GM12878 (cell line): ENCODE measurements around the gene SUMF1. TPM values are rescaled to one million over a fixed set of nuclear protein-coding genes. Genes with fewer than 3 reads are reported as not detected.

Experiments used
- ATF7 ChIP-seq: fragments of 450-650 bp; IDR thresholded peaks from 2 replicates; pipeline ENCODE4 v1.6.1; 2016; ENCODE audit warnings: low read depth, mild to moderate bottlenecking
- CBX3 ChIP-seq: fragments of 200-600 bp; sonication (generic); IDR thresholded peaks from 2 replicates; pipeline ENCODE4 v1.6.1; 2016; ENCODE audit warnings: low read depth, borderline replicate concordance
- CEBPB ChIP-seq, 2 experiments: fragments of 150-350 bp in 1 of 2; IDR thresholded peaks; 2 replicates each; pipeline ENCODE4 v1.6.1; 2012 to 2014; ENCODE audit warnings: low read depth in 2 of 2, low read length in 2 of 2, borderline replicate concordance in 1 of 2, inconsistent platforms in 1 of 2
- E2F4 ChIP-seq: IDR thresholded peaks from 2 replicates; pipeline ENCODE4 v1.6.1; 2012; ENCODE audit warnings: low read depth, low read length, improper control_type of control experiment
- ESRRA ChIP-seq: IDR thresholded peaks from 2 replicates; pipeline ENCODE4 v1.6.1; 2012; ENCODE audit warnings: mild to moderate bottlenecking, low read length, improper control_type of control experiment
- ETV6 ChIP-seq, 2 experiments: fragments of 450-650 bp in 1 of 2; IDR thresholded peaks in 1 of 2; conservative IDR thresholded peaks in 1 of 2; 2 replicates each; pipeline ENCODE4 v1.6.1; 2014; ENCODE audit warnings: antibody characterized with exemption in 1 of 2, borderline replicate concordance in 1 of 2, low read depth in 1 of 2, mild to moderate bottlenecking in 1 of 2, moderate library complexity in 1 of 2
- IKZF2 ChIP-seq, 2 experiments: fragments of 450-650 bp; IDR thresholded peaks; 2 replicates each; pipeline ENCODE4 v1.6.1; 2017; ENCODE audit warnings: mild to moderate bottlenecking in 2 of 2, moderate library complexity in 2 of 2
- KDM1A ChIP-seq: fragments of 200-600 bp; sonication (generic); IDR thresholded peaks from 2 replicates; pipeline ENCODE4 v1.6.1; 2016; ENCODE audit warnings: borderline replicate concordance
- MTA2 ChIP-seq: fragments of 450-650 bp; IDR thresholded peaks from 2 replicates; pipeline ENCODE4 v1.6.1; 2016; ENCODE audit warnings: low read depth, mild to moderate bottlenecking, moderate library complexity
- MYB ChIP-seq: fragments of 150-350 bp; IDR thresholded peaks from 2 replicates; pipeline ENCODE4 v1.6.1; 2014; ENCODE audit warnings: mild to moderate bottlenecking, low read depth, low read length, borderline replicate concordance
- NFIC ChIP-seq: IDR thresholded peaks from 2 replicates; pipeline ENCODE4 v1.6.1; 2012; ENCODE audit warnings: low read depth, mild to moderate bottlenecking, inconsistent platforms, low read length, moderate library complexity
- PAX8 ChIP-seq: fragments of 450-650 bp; IDR thresholded peaks from 2 replicates; pipeline ENCODE4 v1.6.1; 2017; ENCODE audit warnings: mild to moderate bottlenecking, moderate library complexity
- POU2F2 ChIP-seq: IDR thresholded peaks from 3 replicates; pipeline ENCODE4 v1.6.1; 2011; ENCODE audit warnings: low read depth, mild to moderate bottlenecking, low read length, borderline replicate concordance
- RB1 ChIP-seq: fragments of 450-650 bp; formaldehyde crosslinking; IDR thresholded peaks from 2 replicates; pipeline ENCODE4 v1.6.1; 2017; ENCODE audit warnings: mild to moderate bottlenecking, borderline replicate concordance
- RELB ChIP-seq: fragments of 450-650 bp; IDR thresholded peaks from 2 replicates; pipeline ENCODE4 v1.6.1; 2017; ENCODE audit warnings: low read depth, mild to moderate bottlenecking, moderate library complexity
- RUNX3 ChIP-seq: IDR thresholded peaks from 2 replicates; pipeline ENCODE4 v1.6.1; 2012; ENCODE audit warnings: low read length, inconsistent platforms
- SMAD5 ChIP-seq: IDR thresholded peaks from 2 replicates; pipeline ENCODE4 v1.6.1; 2016; ENCODE audit warnings: antibody characterized with exemption, low read depth
- SPI1 ChIP-seq: IDR thresholded peaks from 2 replicates; pipeline ENCODE4 v1.6.1; 2011; ENCODE audit warnings: low read depth, mild to moderate bottlenecking, low read length, moderate library complexity, borderline replicate concordance; ENCODE audit not compliant: insufficient read depth
- ZNF274 ChIP-seq: IDR thresholded peaks from one replicate; pipeline ENCODE4 v1.8.0; 2011; ENCODE audit not compliant: insufficient read length, insufficient read depth
- polyA plus RNA-seq, 11 experiments: library from polyadenylated mRNA; depleted of rRNA in 4 of 11; unstranded in 6 of 11; stranded (reverse) in 5 of 11; fragments of >200 nt; fragmentation: Nextera tagmentation in 4 of 11; fragmentation: Illumina TruSeq in 1 of 11; extraction: Ambion mirVana in 4 of 11; extraction: Trizol in 1 of 11; gene quantifications; 1 replicate in 1 of 11; 2 replicates in 10 of 11; pipeline versions ENCODE4 v1.2.1 to v1.2.3, GENCODE V29; 2011 to 2016; ENCODE audit warnings: inconsistent platforms in 2 of 11, missing spikeins in 2 of 11, low read depth in 1 of 11
- total RNA-seq, 4 experiments: library from RNA; depleted of rRNA in 3 of 4; stranded (reverse); fragments of >200 nt in 3 of 4; fragmentation: Illumina TruSeq in 1 of 4; extraction: Trizol in 1 of 4; gene quantifications; 2 replicates each; pipeline versions ENCODE4 v1.2.1 to v1.2.3, GENCODE V29; 2013 to 2021
- TF ChIP-seq, protein P1 (sequence below): IDR thresholded peaks from 2 replicates; pipeline ENCODE4 v1.6.1; 2012; ENCODE audit warnings: low read length, inconsistent platforms

The SUMF1 gene
- total and polyA plus RNA-seq, 10 of the 15 experiments (the other 5 are each of a cell fraction or from before 2014, with no cell fraction given) = 3.2 to 14.3 (median 8.5) TPM

- TF ChIP-seq E2F4 (no peak), RELB (0 out of 2 replicates have a peak, but pooled peaks have one; percentile 21), RUNX3 (peak; percentile 34; the same call in 1 of the 2 replicates), SPI1 (peak; percentile 46; the same call in 1 of the 2 replicates), ZNF274 (no peak), MTA2 (peak; percentile 61; the same call in 1 of the 2 replicates), ETV6 (conservative IDR thresholded peaks at IDR 0.05 in 1 of 2, IDR thresholded peaks at IDR 0.05 in 1 of 2; ENCODE audit: borderline replicate concordance in 1 of 2, low read depth in 1 of 2) (peak in 1 of 2 experiments; percentile 13; a peak in 1 of 4 replicates), KDM1A (no peak), ATF7 (peak; percentile 35; the same call in 1 of the 2 replicates), CBX3 (no peak), NFIC (peak; percentile 85), CEBPB (IDR thresholded peaks at IDR 0.05; ENCODE audit: borderline replicate concordance in 1 of 2, low read depth in 2 of 2, low read length in 2 of 2) (peak in 1 of 2 experiments; percentile 23; a peak in 1 of 4 replicates), SMAD5 (no peak), RB1 (no peak), PAX8 (no peak), MYB (no peak), ESRRA (no peak), IKZF2 (IDR thresholded peaks at IDR 0.05) (peak; percentile 49 to 62; a peak in 3 of 4 replicates), POU2F2 (no peak)
- TF ChIP-seq, protein P1, sequence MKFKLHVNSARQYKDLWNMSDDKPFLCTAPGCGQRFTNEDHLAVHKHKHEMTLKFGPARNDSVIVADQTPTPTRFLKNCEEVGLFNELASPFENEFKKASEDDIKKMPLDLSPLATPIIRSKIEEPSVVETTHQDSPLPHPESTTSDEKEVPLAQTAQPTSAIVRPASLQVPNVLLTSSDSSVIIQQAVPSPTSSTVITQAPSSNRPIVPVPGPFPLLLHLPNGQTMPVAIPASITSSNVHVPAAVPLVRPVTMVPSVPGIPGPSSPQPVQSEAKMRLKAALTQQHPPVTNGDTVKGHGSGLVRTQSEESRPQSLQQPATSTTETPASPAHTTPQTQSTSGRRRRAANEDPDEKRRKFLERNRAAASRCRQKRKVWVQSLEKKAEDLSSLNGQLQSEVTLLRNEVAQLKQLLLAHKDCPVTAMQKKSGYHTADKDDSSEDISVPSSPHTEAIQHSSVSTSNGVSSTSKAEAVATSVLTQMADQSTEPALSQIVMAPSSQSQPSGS = peak; percentile 71
Observed at GRCh38 chr3:4387210-4388204, 79.6 kb downstream of the SUMF1 start (continued).
